Subcutaneous adipose tissue (tissue), 4 donors: ENCODE data around the gene CHRNA1. TPM values are rescaled to one million over a fixed set of nuclear protein-coding genes. Genes with fewer than 3 reads are reported as not detected.

Experiments
- CTCF ChIP-seq: fragments of 450-650 bp; IDR thresholded peaks from one replicate; pipeline ENCODE4 v1.5.1; 2016; ENCODE audit warnings: low read depth, mild to moderate bottlenecking, control low read depth, antibody characterized with exemption, moderate library complexity
- total RNA-seq, 4 donors: library from RNA; depleted of rRNA; stranded (reverse); fragments of >200 nt; gene quantifications; one replicate each; pipeline ENCODE4 v1.1.0, GENCODE V29; 2016

Gene CHRNA1
- total RNA-seq, 4 donors from 2014 or later: 0.44 to 0.85 TPM; not detected in 2

GRCh38 chr2:174729797-174730697, 34.2 kb downstream of the CHRNA1 start:
- TF ChIP-seq CTCF: no peak

DNA sequence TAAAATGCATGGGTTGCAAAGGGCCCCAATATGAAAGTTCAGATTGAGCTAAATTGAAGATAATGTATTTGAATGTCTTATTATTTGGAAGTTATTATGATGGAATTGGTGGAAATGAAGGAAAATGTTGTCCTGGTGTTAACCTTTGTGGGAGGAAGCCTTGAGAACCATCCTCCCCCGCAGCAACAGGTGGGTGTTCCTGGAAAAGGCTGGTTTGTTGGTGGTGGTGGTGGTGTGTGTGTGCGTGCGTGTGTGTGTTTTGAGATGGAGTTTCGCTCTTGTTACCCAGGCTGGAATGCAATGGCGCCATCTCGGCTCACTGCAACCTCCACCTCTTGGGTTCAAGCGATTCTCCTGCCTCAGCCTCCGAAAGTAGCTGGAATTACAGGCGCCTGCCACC, 36.2 kb downstream of the CHRNA1 start:
- TF ChIP-seq CTCF: no peak

DNA sequence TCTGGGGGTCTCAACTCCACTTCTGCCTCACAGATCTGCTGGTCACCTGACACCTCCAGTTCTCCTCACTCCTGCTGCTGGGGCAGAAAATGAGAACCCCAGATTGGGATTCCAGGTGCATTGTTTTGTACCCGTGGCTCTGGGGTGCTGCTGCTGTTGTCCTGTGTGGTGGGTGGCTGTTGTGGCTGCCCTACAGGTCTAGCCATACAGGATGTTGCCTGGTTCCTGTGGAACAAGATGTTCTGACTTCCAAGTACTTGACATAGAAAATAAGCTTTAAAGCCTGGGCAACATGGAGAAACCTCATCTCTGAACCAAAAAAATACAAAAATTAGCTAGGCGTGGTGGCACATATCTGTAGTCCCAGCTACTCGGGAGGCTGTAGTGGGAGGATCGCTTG, 38.1 kb downstream of the CHRNA1 start:
- no peak for TF ChIP-seq CTCF

- TF ChIP-seq CTCF: no peak
Measured at GRCh38 chr2:174722942-174723592, 41.2 kb downstream of the CHRNA1 start.

DNA sequence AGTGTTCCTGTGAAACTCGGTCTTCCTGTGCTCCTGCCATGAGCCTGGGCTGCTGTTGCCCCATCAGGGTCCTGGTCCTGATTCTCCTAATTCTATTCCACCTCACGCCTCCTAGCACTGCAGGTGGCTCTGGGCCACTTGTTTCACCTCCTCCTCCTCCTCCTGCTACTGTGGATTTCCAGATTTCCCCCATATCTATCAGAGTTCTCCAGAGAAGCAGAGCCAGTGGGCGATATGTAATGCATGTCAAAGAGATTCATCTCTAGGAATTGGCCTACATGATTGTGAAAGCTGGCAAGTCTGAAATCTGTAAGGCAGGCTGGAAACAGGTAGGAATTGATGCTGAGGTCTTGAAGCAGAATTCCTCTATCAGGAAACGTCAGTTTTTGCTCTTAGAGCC, 45.3 kb downstream of the CHRNA1 start:
- TF ChIP-seq CTCF: no peak

DNA sequence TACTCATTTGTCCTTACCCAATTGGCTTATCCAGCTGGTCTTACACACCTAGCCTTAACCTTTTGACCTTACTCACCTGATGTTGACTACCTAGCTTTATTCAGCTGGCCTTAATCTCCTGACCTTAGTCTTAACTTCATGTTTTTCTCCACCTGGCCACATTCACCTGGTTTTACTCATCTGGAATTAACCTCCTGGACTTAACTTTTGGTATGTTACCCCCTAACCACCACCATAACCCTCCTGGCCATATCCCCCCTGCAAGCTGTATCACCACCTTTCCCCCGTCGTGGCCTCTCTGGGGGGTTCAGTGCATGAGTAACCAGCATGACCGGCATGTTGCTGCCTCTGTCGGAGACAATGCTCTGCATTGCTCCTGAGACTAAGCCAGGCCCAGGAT, 45.7 kb downstream of the CHRNA1 start:
- no peak for TF ChIP-seq CTCF

DNA sequence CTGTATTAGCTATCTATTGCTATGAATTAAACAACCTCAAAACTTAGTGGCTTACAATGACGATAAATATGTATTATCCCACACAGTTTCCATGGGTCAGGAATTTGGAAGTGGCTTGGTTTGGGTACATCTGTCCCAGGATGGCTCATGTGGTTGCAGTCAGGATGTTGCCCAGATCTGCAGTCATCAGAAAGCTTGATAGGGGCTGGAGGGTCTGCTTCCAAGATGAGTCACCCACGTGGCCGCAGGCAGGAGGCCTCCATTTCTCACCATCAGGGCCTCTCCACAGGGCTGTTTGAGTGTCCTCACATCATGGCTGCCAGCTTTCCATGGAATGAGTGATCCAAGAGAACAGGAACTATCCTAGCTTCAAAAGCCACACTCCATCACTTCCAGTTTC, 46.4 kb downstream of the CHRNA1 start:
- no peak for TF ChIP-seq CTCF
